Measurements from ENCODE around the gene ZBTB16. TPM values are rescaled to one million over a fixed set of nuclear protein-coding genes. Genes with fewer than 3 reads are reported as not detected.

The ZBTB16 gene
- polyA plus RNA-seq, 3 donors: 4.1 to 12.3 (median 8.3) TPM

- Mint-ChIP-seq H3K4me1 (peaks cover 39% of the 10 kb centered on the region), H3K27ac (no peak overlapping the region), H3K4me3 (no peak overlapping the region)
Measured at GRCh38 chr11:114145166-114145775, 85.8 kb downstream of the ZBTB16 start.

GRCh38 chr11:114147375-114148012 is 88.0 kb downstream of the ZBTB16 start:
- no peaks in the 10 kb centered on the region for H3K9me3 ChIP-seq (replicated peaks in 1 of 2; ENCODE audit: control insufficient read depth in 1 of 2, insufficient read depth in 1 of 2, low read length in 2 of 2)
- H3K27me3 Mint-ChIP-seq (ENCODE audit: low read depth in 3 of 3): no peaks in the 10 kb centered on the region
- no peak overlapping the region for H3K27ac ChIP-seq (ENCODE audit: low read depth in 1 of 2, low read length in 2 of 2)
- H3K4me2 ChIP-seq (replicated peaks; ENCODE audit: extremely low read depth, low read length, poor library complexity, severe bottlenecking): no peak overlapping the region
- intact Hi-C loops (cut with micrococcal nuclease): no loop called here
- H3K36me3 ChIP-seq (replicated peaks in 1 of 2; ENCODE audit: control insufficient read depth in 1 of 2, insufficient read depth in 2 of 2, low read length in 2 of 2): no peaks in the 10 kb centered on the region
- H3K4me1 Mint-ChIP-seq: peaks cover 35% of the 10 kb centered on the region
- H3K9me3 Mint-ChIP-seq: no peaks in the 10 kb centered on the region
- no peak overlapping the region for H3K4me3 ChIP-seq (replicated peaks in 1 of 3; ENCODE audit: low read depth in 2 of 3, low read length in 3 of 3)
- whole genome bisulfite sequencing (ENCODE audit: insufficient coverage): no CpG with 5 or more reads among the region's 5 CpGs
- H3K27ac Mint-ChIP-seq: no peak overlapping the region
- no peak for TF ChIP-seq CTCF (IDR thresholded peaks at IDR 0.05)
- H3K4me3 Mint-ChIP-seq: no peak overlapping the region
- peaks cover 3% of the 10 kb centered on the region for H3K79me2 ChIP-seq (ENCODE audit: insufficient read depth, low read length)
- H4K20me1 ChIP-seq (ENCODE audit: insufficient read depth, low read length): no peaks in the 10 kb centered on the region
- no peak overlapping the region for H2AFZ ChIP-seq (ENCODE audit: insufficient read depth, low read depth, low read length, poor library complexity, severe bottlenecking)
- peaks cover 6 to 13% of the 10 kb centered on the region in 2 donors for H3K4me1 ChIP-seq (ENCODE audit: control insufficient read depth in 1 of 2, insufficient read depth in 2 of 2, low read length in 2 of 2)
- DNase-seq: no peak
- no peaks in the 10 kb centered on the region for H3K27me3 ChIP-seq (ENCODE audit: control insufficient read depth in 2 of 2, insufficient read depth in 2 of 2, low read length in 2 of 2)
- H3K9ac ChIP-seq (ENCODE audit: insufficient read depth, low read length, poor library complexity, severe bottlenecking): no peak overlapping the region
- peaks cover 3 to 15% of the 10 kb centered on the region in 2 donors for H3K36me3 Mint-ChIP-seq

More at GRCh38 chr11:114145166-114145775, 85.8 kb downstream of the ZBTB16 start:
- no peak overlapping the region for H3K4me3 ChIP-seq (replicated peaks in 1 of 3; ENCODE audit: low read depth in 2 of 3, low read length in 3 of 3)
- no peak overlapping the region for H3K9ac ChIP-seq (ENCODE audit: insufficient read depth, low read length, poor library complexity, severe bottlenecking)
- WGBS (ENCODE audit: insufficient coverage): 100% methylated on average over 1 of the region's 2 CpGs
- H3K9me3 ChIP-seq (replicated peaks in 1 of 2; ENCODE audit: control insufficient read depth in 1 of 2, insufficient read depth in 1 of 2, low read length in 2 of 2): no peaks in the 10 kb centered on the region
- H3K27ac ChIP-seq (ENCODE audit: low read depth in 1 of 2, low read length in 2 of 2): no peak overlapping the region
- no peak overlapping the region for H2AFZ ChIP-seq (ENCODE audit: insufficient read depth, low read depth, low read length, poor library complexity, severe bottlenecking)
- DNase-seq: no peak
- H3K27me3 Mint-ChIP-seq (ENCODE audit: low read depth in 3 of 3): peaks cover 0 to 1% (median 0%) of the 10 kb centered on the region in 3 donors
- peaks cover 7 to 15% of the 10 kb centered on the region in 2 donors for H3K36me3 Mint-ChIP-seq
- no peaks in the 10 kb centered on the region for H3K27me3 ChIP-seq (ENCODE audit: control insufficient read depth in 2 of 2, insufficient read depth in 2 of 2, low read length in 2 of 2)
- TF ChIP-seq CTCF (IDR thresholded peaks at IDR 0.05): no peak
- H3K9me3 Mint-ChIP-seq: no peaks in the 10 kb centered on the region
- H3K36me3 ChIP-seq (replicated peaks in 1 of 2; ENCODE audit: control insufficient read depth in 1 of 2, insufficient read depth in 2 of 2, low read length in 2 of 2): no peaks in the 10 kb centered on the region
- H4K20me1 ChIP-seq (ENCODE audit: insufficient read depth, low read length): no peaks in the 10 kb centered on the region
- H3K4me1 ChIP-seq (ENCODE audit: control insufficient read depth in 1 of 2, insufficient read depth in 2 of 2, low read length in 2 of 2): peaks cover 7 to 13% of the 10 kb centered on the region in 2 donors
- H3K4me2 ChIP-seq (replicated peaks; ENCODE audit: extremely low read depth, low read length, poor library complexity, severe bottlenecking): no peak overlapping the region
- intact Hi-C loops (cut with micrococcal nuclease): no loop called here
- peaks cover 3% of the 10 kb centered on the region for H3K79me2 ChIP-seq (ENCODE audit: insufficient read depth, low read length)
